Spleen (tissue), 11 donors: ENCODE measurements around the gene FZD2. TPM values are rescaled to one million over a fixed set of nuclear protein-coding genes. Genes with fewer than 3 reads are reported as not detected.

Experiments used
- DNase-seq: peaks from one replicate; pipeline ENCODE4 v3.0.0-alpha.2; 2020
- H3K27ac ChIP-seq, 8 donors: fragments of 200-600 bp; sonication (generic) in 7 of 8; 1 replicate in 4 of 8; 2 replicates in 4 of 8; pipeline versions ENCODE4 v1.5.0 to v1.8.0; 2016 to 2021; ENCODE audit warnings: inconsistent platforms in 4 of 8, mild to moderate bottlenecking in 4 of 8, moderate library complexity in 1 of 8
- H3K27me3 ChIP-seq, 7 donors: fragments of 200-600 bp; sonication (generic) in 6 of 7; replicated peaks in 1 of 7; 1 replicate in 4 of 7; 2 replicates in 3 of 7; pipeline versions ENCODE4 v1.5.0 to v1.8.0; 2016 to 2021; ENCODE audit warnings: inconsistent platforms in 3 of 7, mild to moderate bottlenecking in 1 of 7
- H3K36me3 ChIP-seq, 6 donors: fragments of 200-600 bp; sonication (generic) in 5 of 6; 1 replicate in 4 of 6; 2 replicates in 2 of 6; pipeline versions ENCODE4 v1.5.0 to v1.8.0; 2016 to 2021; ENCODE audit warnings: inconsistent platforms in 2 of 6
- H3K4me1 ChIP-seq, 6 donors: fragments of 200-600 bp; sonication (generic) in 5 of 6; 1 replicate in 3 of 6; 2 replicates in 3 of 6; pipeline versions ENCODE4 v1.5.0 to v1.8.0; 2016 to 2021; ENCODE audit warnings: inconsistent platforms in 3 of 6
- H3K4me3 ChIP-seq, 8 donors: fragments of 200-600 bp; sonication (generic) in 7 of 8; 1 replicate in 4 of 8; 2 replicates in 4 of 8; pipeline versions ENCODE4 v1.5.0 to v1.8.0; 2016 to 2021; ENCODE audit warnings: inconsistent platforms in 4 of 8, mild to moderate bottlenecking in 4 of 8, moderate library complexity in 2 of 8
- H3K9me3 ChIP-seq, 8 donors: fragments of 200-600 bp; sonication (generic) in 7 of 8; 1 replicate in 4 of 8; 2 replicates in 4 of 8; pipeline versions ENCODE4 v1.5.0 to v1.8.0; 2016 to 2021; ENCODE audit warnings: inconsistent platforms in 4 of 8
- POLR2A ChIP-seq, 3 donors: fragments of 450-650 bp; IDR thresholded peaks; one replicate each; pipeline ENCODE4 v1.5.1; 2017; ENCODE audit warnings: antibody characterized with exemption in 3 of 3, mild to moderate bottlenecking in 1 of 3
- POLR2AphosphoS5 ChIP-seq, 3 donors: sonication (generic); formaldehyde crosslinking; IDR thresholded peaks; one replicate each; pipeline ENCODE4 v1.5.1; 2017; ENCODE audit warnings: antibody characterized with exemption in 3 of 3
- WGBS, 5 donors: extraction: QIAGEN DNeasy Blood & Tissue Kit in 3 of 5; methylation state at CpG; one replicate each; pipeline versions ENCODE4 v1.1.5 to v1.1.7; 2013 to 2018; 5-methylcytosine and 5-hydroxymethylcytosine counted together
- intact Hi-C: fragments of 100-400 bp; cut with DNase I; formaldehyde crosslinking; loops from one replicate; pipeline ENCODE4 v1.15.0; 2023; ENCODE audit warnings: low total_unique reads
- polyA plus RNA-seq, 3 donors: library from polyadenylated mRNA; stranded (reverse); fragments of 200-250 nt; gene quantifications; one replicate each; pipeline ENCODE4 v1.2.1, GENCODE V29; 2013
- total RNA-seq, 7 donors: library from RNA; depleted of rRNA in 3 of 7; stranded (reverse); fragments of >200 nt in 3 of 7; fragmentation: NEBNext Ultra II Directional in 4 of 7; extraction: Animal tissue kit (Norgen Biotek cat#: 25700) in 4 of 7; gene quantifications; one replicate each; pipeline versions ENCODE4 v1.1.0 to v1.2.1, GENCODE V29; 2016 to 2021
- TF ChIP-seq, protein P1 (sequence below), 11 experiments: fragments of 200-600 bp in 7 of 11; fragments of 450-650 bp in 4 of 11; sonication (generic) in 4 of 11; IDR thresholded peaks in 8 of 11; conservative IDR thresholded peaks in 3 of 11; 1 replicate in 7 of 11; 2 replicates in 4 of 11; pipeline versions ENCODE4 v1.4.0 to v1.8.0; 2016 to 2021; ENCODE audit warnings: antibody characterized with exemption in 11 of 11, inconsistent platforms in 4 of 11, mild to moderate bottlenecking in 1 of 11
- donor health status: healthy with polysubstance abuse.
- donor health status: DM: no; HTN: no; CAD: no; lungs with moderate emphysema.
- donor health status: DM: no; HTN: no; CAD: no.
- donor health status: Bipolar disorder and iron deficiency.
- donor health status: healthy.
- donor health status: DM: no; HTN: no; CAD: no.
- donor health status: DM: yes; HTN: yes; CAD: no.

Gene FZD2
- total and polyA plus RNA-seq, 10 donors = 1.2 to 6.0 (median 2.9) TPM

DNA sequence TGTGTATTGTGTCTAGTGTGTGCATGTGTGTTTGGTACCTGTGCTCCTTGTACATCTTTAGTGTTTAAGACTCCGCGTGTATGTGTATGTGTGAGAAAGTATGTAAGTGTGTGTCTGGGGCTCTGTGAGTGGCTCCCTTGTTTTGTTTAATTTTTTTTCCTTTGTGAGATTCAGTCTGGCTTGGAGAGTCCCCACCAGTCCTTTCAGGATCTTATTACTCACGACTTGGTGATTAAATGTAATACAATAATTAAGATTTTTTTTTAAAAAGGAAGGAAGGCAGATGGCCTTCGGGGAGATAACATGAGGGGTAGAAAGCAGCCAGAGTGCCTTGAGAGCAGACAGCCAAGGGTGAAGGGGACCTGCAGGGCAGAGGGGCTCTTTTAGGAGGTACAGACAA lies 33.9 kb downstream of the FZD2 start:
- TF ChIP-seq POLR2A (IDR thresholded peaks at IDR 0.05) = no peak
- Histone ChIP-seq H3K27me3 (peaks cover 0 to 33% (median 0%) of the 10 kb centered on the region in 7 donors), H3K27ac (no peak overlapping the region), H3K4me3 (no peak overlapping the region), H3K9me3 (no peaks in the 10 kb centered on the region), H3K4me1 (no peaks in the 10 kb centered on the region), H3K36me3 (no peaks in the 10 kb centered on the region)
- DNase-seq = no peak
- intact Hi-C loops = no loop called here
- WGBS, 5 donors = 64 to 78% (median 68%) methylated on average over 4 of the region's 4 CpGs

DNA sequence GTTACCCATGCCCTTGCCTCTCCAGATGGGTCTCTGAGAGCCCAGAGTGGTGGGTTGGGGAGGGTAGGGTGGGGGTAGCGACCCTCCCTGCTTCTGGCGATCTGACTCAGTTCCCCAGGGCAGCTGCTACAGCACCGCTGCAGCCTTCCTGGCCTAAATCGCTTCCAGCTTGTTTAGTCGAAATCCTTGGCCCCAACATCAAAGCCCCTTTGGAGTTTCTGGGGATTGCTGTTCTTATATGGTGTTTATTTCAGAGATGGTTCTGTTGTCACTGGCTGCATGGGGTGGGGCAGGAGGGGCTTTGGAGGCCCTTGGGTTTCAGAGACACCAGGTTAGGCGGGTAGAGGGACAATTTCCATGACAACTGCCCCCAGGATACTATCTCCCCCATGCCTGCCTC lies 35.9 kb downstream of the FZD2 start:
- H3K27me3 ChIP-seq = peaks cover 0 to 42% (median 0%) of the 10 kb centered on the region in 7 donors
- H3K4me1 ChIP-seq = no peaks in the 10 kb centered on the region
- H3K4me3 ChIP-seq = no peak overlapping the region
- H3K27ac ChIP-seq = no peak overlapping the region
- no peaks in the 10 kb centered on the region for H3K9me3 ChIP-seq
- TF ChIP-seq, protein P1, sequence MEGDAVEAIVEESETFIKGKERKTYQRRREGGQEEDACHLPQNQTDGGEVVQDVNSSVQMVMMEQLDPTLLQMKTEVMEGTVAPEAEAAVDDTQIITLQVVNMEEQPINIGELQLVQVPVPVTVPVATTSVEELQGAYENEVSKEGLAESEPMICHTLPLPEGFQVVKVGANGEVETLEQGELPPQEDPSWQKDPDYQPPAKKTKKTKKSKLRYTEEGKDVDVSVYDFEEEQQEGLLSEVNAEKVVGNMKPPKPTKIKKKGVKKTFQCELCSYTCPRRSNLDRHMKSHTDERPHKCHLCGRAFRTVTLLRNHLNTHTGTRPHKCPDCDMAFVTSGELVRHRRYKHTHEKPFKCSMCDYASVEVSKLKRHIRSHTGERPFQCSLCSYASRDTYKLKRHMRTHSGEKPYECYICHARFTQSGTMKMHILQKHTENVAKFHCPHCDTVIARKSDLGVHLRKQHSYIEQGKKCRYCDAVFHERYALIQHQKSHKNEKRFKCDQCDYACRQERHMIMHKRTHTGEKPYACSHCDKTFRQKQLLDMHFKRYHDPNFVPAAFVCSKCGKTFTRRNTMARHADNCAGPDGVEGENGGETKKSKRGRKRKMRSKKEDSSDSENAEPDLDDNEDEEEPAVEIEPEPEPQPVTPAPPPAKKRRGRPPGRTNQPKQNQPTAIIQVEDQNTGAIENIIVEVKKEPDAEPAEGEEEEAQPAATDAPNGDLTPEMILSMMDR (IDR thresholded peaks at IDR 0.05 in 8 of 11, conservative IDR thresholded peaks at IDR 0.05 in 3 of 11) = no peak
- TF ChIP-seq POLR2A (IDR thresholded peaks at IDR 0.05) = no peak
- TF ChIP-seq POLR2AphosphoS5 (IDR thresholded peaks at IDR 0.05) = no peak
- no peak for DNase-seq
- H3K36me3 ChIP-seq = no peaks in the 10 kb centered on the region
- WGBS, 5 donors = 68 to 74% (median 70%) methylated on average over 6 of the region's 6 CpGs
- intact Hi-C loops = no loop called here

DNA sequence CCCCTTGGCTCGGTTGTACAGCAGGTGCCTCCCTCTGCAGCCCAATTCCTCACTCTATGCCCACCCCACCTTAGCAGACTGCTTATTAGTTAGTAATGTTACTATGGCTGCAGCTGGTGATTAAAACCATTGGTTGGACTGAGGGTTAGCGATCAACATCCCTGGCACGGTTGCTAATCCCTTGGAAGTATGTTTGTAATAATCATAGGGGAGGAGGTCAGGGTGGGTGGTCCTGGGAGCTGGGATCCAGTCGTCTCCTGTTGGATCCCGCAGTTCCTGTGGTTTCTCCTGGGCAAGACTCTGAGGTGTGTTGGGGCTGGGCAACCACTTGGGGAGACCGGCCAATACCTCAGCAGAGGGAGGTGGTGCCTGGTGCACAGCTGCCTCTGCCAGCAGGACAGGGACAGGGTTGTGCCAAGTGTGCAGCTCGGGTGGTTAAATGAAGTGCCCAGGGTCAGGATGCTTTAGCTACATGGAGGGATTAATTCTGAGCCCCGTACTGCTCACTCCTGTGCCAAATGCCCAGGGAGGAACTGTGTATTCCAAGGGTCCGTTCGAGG lies 38.0 kb downstream of the FZD2 start:
- 58 to 68% (median 65%) methylated on average over 8 to 10 of the region's 10 CpGs for WGBS, 5 donors
- Histone ChIP-seq H3K4me3 (no peak overlapping the region), H3K9me3 (no peaks in the 10 kb centered on the region), H3K36me3 (no peaks in the 10 kb centered on the region), H3K27ac (no peak overlapping the region), H3K27me3 (peaks cover 0 to 52% (median 0%) of the 10 kb centered on the region in 7 donors), H3K4me1 (no peaks in the 10 kb centered on the region)
- TF ChIP-seq POLR2AphosphoS5 (IDR thresholded peaks at IDR 0.05) = no peak
- TF ChIP-seq POLR2A (IDR thresholded peaks at IDR 0.05) = no peak
- TF ChIP-seq, protein P1 (IDR thresholded peaks at IDR 0.05 in 8 of 11, conservative IDR thresholded peaks at IDR 0.05 in 3 of 11) = no peak
- no peak for DNase-seq
- intact Hi-C loops = no loop called here

DNA sequence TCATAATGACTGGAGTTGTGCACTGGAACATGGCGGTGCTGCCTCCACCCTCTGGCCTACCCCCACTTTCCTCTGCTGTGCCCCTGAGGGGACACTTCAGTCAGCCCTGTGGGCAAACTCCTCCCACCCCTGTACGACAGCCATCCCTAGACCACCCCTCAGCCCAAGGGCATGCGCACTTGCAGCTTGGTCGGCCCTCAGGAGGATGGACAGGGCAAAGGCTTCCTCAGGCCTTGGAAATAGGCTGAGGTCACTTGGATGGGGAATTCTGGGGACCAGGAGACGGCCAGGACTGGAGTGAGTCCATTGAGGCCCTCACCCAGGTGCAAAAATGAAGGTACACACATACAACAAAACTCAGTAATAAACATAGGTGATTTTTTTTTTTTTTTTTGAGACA lies 41.0 kb downstream of the FZD2 start:
- Histone ChIP-seq H3K27ac (no peak overlapping the region), H3K4me3 (no peak overlapping the region), H3K9me3 (no peaks in the 10 kb centered on the region), H3K4me1 (no peaks in the 10 kb centered on the region), H3K36me3 (no peaks in the 10 kb centered on the region), H3K27me3 (peaks cover 0 to 65% (median 0%) of the 10 kb centered on the region in 7 donors)
- DNase-seq = no peak
- intact Hi-C loops = no loop called here
- WGBS, 5 donors = 83 to 92% (median 89%) methylated on average over 5 of the region's 5 CpGs
- TF ChIP-seq, protein P1 (IDR thresholded peaks at IDR 0.05 in 8 of 11, conservative IDR thresholded peaks at IDR 0.05 in 3 of 11) = no peak

DNA sequence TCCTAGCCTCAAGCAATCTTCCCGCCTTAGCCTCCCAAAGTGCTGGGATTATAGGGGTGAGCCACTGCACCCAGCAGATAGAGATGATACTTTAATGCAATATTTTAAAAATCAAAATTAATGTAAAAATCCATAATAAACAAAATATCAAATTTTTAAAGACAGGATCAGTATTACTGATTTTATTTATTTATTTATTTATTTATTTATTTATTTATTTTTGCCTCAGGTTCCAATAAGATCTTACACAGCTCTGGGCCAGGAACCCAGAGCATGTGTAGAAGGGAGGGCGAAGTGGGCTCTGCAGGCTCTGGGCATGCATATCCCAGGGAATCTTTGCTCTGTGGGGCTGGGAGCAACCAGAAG lies 41.6 kb downstream of the FZD2 start:
- Histone ChIP-seq H3K9me3 (no peaks in the 10 kb centered on the region), H3K4me3 (no peak overlapping the region), H3K4me1 (no peaks in the 10 kb centered on the region), H3K36me3 (no peaks in the 10 kb centered on the region), H3K27me3 (peaks cover 0 to 62% (median 0%) of the 10 kb centered on the region in 7 donors), H3K27ac (no peak overlapping the region)
- 89 to 96% (median 91%) methylated on average over 2 of the region's 2 CpGs for WGBS, 5 donors
- TF ChIP-seq, protein P1 (IDR thresholded peaks at IDR 0.05 in 8 of 11, conservative IDR thresholded peaks at IDR 0.05 in 3 of 11) = no peak
- no peak for TF ChIP-seq POLR2AphosphoS5 (IDR thresholded peaks at IDR 0.05)
- intact Hi-C loops = no loop called here
- DNase-seq = no peak
